HG02759 (cell line): ENCODE data around the gene SPEG.
A peak's percentile ranks its signal among the peaks of the same experiment; 100 is the strongest.

Experiments used
- ATAC-seq: cut with Tn5 transposase; IDR thresholded peaks from one replicate; pipeline ENCODE4 v1.9.1; 2021; ENCODE audit warnings: mild to moderate bottlenecking, moderate library complexity; ENCODE audit not compliant: unreplicated experiment

SPEG gene

DNA sequence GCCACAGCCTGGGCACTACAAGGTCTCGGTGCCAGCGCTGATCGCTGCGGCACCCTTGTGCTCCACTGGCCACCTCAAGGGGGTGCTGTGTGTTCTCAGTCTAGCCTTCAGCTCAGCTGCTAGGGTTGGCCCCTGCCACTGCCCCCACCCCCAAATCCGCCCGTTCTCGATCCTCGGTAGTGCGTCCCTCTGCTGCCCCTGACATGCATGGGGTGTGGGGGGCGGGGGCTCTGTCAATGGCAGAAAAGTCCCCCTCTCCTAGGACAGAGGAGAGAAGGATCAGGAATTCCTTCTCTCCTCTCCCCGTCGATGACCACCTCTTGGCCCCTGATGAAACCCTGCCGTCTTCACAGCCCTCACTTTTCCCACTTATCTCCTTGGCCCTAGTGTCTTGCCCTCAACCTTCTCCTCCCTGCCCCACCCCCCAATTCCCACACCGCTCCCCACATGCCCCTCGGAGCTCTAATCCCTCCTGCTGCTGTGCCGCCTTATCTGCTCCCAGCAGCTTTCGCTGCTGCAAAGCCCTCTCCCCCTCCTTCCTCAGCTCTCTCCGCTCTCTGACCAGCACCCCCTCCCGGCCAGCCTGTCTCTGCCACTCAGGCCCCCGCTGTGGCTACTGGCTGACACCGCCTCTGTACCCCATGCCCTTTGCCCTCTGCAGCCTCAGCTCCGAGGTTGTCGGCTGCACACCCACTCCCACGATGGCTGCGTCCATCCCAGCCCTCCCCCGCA, 75.3 kb downstream of the SPEG start:
- ATAC-seq, result peak; percentile 73

DNA sequence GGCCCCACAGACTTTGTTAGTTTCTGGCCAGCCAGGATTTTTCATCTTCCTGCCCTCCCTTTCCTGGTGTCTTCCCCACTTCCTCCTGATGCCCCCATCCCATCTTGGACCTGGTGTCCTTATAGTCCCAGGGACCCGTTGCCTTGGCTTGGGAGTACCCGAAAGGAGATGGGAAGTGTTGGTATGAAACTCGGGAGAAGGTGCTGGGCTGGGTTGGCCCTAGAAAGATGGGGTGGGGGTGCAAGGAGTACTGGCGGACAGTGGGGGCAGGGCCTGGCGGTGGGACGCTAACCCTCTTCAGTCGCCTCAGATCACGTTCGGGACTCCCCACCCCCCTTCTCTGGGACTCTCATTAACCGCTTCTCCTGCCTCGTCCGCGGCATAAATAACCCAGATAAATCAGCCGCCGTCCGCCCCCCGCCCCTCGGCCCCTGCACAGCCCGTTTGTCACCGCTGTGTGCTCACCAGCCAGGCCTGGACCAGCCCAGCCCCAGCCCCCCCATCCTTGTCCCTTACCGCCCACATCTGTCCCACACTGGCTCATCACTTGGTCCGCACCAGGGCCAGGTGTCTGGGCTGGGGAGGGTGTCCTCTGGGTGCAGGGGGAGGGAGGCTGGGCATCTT, 76.0 kb downstream of the SPEG start:
- no peak for ATAC-seq

- no peak for ATAC-seq
These were observed 77.1 kb downstream of the SPEG start for GRCh38 chr2:219511547-219512325.

DNA sequence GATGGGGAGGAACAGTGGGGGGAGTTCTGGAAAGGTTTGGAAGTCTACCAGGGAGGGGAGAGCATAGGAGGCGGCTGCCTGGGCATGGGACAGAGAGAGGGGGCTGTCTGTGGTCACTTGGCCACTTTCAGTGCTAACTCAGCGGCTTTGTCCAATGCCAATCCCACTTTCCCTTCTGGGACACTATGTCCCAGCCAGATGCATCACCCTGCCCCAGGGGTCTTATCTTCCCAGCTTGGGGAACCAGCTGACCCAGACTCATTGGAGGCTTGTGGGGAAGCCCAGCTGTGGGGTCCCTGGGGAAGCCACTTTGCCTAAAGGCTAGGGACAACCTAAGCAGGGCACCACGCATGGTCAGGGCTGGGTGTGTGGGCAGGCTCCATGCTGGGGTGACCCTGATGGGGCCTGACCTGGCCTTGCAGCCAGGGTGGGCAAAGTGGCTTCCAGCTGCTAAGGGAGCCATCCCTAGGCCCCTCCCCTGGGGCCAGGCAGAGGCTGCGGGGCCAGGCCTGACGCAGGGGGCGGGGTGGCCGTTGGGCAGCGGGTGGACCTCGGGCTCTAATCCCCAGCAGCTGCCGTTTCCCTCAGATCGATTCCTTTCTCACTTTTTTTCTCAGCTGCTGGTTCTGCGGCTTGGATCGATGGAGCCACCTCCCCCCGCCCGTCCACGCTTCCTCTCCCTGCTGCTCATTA, 78.0 kb downstream of the SPEG start:
- ATAC-seq, result no peak

GRCh38 chr2:219513787-219514186, 79.1 kb downstream of the SPEG start:
- ATAC-seq, result no peak

- no peak for ATAC-seq
These were observed 79.6 kb downstream of the SPEG start, which contains the start of gene ASIC4 for GRCh38 chr2:219514196-219514761. ASIC4 (plus strand) TSS chr2:219514482; CDS start chr2:219514725, 243 bp downstream.

DNA sequence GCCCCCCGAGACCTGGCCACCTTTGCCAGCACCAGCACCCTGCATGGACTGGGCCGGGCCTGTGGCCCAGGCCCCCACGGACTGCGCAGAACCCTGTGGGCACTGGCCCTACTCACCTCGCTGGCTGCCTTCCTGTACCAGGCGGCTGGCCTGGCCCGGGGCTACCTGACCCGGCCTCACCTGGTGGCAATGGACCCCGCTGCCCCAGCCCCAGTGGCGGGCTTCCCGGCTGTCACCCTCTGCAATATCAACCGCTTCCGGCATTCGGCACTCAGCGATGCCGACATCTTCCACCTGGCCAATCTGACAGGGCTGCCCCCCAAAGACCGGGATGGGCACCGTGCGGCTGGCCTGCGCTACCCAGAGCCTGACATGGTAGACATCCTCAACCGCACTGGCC, 80.2 kb downstream of the SPEG start:
- no peak for ATAC-seq

DNA sequence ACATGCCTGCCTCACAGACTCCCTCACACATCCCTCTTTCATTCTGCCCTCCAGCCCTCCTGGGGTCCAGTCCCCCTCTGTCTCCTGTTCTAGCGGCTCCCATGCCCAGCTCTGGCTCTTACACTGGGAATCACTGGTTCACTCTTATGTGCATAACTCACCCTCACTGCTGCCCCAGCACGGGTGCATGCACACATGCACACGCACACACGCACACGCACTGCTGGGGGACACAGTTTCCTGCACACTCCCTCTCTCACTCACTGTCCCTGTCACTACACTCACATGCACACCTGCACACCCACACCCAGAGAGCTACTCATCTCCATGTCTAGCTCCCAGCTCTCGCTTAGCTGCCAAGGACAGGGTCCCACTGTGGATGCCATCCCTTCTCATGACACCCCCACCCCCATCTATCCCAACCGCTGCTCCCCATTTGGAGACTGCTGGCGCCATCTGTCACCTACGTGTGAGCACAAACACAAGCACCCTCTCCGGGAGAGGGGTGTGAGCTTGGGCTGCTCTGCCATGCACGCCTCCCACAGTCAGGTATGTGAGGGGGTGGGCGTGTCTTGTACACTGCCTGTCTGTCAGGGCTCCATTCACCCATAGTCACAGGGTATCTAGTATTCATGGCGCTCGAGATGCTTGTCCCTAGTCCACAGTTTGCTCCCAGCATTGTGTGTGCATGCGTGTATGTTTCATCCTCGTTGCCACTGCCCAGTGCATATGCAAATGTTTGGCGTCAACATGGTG, 81.4 kb downstream of the SPEG start:
- ATAC-seq, result no peak

DNA sequence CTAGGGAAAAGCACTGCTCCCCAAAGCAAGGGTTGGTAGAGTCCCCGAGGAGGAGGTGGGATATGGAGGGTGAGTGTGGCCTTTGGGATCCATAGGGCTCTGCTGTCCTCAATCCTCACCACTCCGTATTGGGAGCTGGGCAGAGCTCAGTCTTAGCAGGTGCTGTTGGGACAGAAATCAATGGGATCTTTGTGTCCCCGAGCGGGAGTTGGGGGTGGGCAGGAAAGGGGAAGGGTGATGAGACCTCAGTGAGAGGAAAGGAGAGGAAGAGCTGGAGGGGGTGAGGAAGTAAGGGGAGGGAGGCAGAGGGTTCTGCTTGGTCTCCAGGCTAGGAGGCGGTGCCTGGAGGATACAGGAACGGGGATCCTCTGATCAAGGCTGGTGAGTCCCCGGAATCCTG, 82.2 kb downstream of the SPEG start:
- no peak for ATAC-seq

- ATAC-seq, result no peak
These were observed 83.5 kb downstream of the SPEG start for GRCh38 chr2:219517954-219518778.

- ATAC-seq, result no peak
These were observed 84.9 kb downstream of the SPEG start for GRCh38 chr2:219519526-219519916.

DNA sequence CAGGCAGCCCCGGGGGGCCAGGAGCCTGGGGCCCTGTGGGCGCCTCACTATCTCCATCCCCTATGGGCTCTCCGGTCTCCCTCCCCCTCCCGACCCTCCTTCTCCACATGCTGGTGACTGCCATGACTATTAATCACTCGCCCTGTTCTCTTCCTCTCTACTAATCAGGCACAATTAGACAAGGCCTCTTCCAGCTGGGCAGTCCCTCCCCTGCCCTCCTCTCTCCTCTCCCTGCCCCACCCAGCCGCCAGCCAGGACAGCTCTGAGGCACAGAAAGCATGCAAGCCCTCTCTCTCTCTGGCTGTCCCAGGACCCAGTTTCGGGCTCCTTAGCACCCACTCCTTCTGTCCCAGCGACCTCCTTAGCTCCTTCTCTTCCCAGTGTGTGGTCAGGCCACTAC, 85.4 kb downstream of the SPEG start:
- ATAC-seq, result no peak

- no peak for ATAC-seq
These were observed 86.6 kb downstream of the SPEG start for GRCh38 chr2:219521066-219521880.

- no peak for ATAC-seq
These were observed 87.7 kb downstream of the SPEG start for GRCh38 chr2:219522111-219523030.

DNA sequence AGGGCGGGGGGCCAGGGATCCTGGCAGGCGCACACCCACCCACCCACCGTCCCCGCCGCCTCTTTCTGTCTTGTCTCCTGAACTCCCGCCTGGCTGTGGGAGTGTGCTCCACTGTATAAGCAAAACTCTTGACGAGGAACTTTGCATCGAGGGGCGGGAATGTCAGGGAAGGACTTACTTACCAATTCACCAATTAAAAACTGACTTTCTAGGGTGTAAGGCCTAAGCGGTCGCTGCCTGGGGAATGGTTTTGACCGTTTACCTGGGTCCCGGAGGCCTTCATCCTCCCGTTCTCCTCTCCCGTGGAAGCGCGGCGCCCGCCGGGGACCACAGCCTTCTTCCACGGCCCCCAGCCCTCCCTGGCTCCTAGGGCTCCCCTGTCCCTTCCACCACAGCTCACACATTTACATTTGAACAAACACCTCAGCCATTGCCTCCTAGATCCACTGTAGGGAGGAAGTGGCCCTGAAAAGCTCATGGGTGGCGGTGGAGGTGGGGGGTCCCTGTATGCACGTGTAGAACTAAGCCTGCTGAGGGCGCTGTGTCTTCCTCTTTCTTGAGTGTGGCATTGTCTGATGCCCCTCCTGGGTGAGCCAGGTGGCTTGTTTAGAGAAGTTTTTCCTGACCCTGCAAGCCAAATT, 88.5 kb downstream of the SPEG start:
- ATAC-seq, result no peak

GRCh38 chr2:219524817-219525216, 90.2 kb downstream of the SPEG start:
- no peak for ATAC-seq
